ENCODE results near the gene MGP. TPM values are rescaled to one million over a fixed set of nuclear protein-coding genes. Genes with fewer than 3 reads are reported as not detected.

MGP gene
- total and polyA plus RNA-seq, 2 of the 4 experiments (the other 2 are of a cell fraction) = 1.4 to 2.7 TPM

DNA sequence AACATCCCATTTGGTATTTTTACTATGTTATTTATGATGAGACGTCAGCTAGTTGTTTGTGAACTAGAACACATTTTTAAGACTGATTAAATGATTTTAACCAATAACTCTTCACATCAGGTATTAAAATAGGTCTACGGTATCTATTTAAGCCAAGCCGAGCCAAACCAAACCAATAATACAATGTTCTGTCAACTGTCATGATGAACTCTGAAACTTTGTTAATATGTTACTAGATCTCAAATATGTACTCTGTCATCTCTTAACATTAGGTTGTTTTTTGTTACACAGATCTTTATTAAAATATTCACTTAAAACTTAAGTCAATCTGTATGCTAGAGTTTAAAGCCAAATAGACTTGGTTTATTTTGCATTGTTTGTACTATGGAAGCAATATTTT lies 43.3 kb downstream of the MGP start:
- CTCF ChIA-PET = no interaction called here
- no peak overlapping the region for H3K4me2 ChIP-seq (ENCODE audit: low read depth, low read length)
- DNase-seq = no peak
- no peak for TF ChIP-seq POLR2A (IDR thresholded peaks at IDR 0.05; ENCODE audit: low read depth, low read length)
- TF ChIP-seq SMC3 (IDR thresholded peaks at IDR 0.05; ENCODE audit: low read depth, low read length) = no peak
- no peak for TF ChIP-seq CEBPB (IDR thresholded peaks at IDR 0.05; ENCODE audit: low read depth, low read length)
- TF ChIP-seq MAFK (IDR thresholded peaks at IDR 0.05; ENCODE audit: low read depth, low read length) = no peak
- no peak for TF ChIP-seq RFX5 (IDR thresholded peaks at IDR 0.05; ENCODE audit: low read depth, low read length)
- no peak for TF ChIP-seq RAD21 (IDR thresholded peaks at IDR 0.05; ENCODE audit: low read length)
- no peak for TF ChIP-seq FOS (IDR thresholded peaks at IDR 0.05; ENCODE audit: low read depth, low read length)
- TF ChIP-seq, protein P1, sequence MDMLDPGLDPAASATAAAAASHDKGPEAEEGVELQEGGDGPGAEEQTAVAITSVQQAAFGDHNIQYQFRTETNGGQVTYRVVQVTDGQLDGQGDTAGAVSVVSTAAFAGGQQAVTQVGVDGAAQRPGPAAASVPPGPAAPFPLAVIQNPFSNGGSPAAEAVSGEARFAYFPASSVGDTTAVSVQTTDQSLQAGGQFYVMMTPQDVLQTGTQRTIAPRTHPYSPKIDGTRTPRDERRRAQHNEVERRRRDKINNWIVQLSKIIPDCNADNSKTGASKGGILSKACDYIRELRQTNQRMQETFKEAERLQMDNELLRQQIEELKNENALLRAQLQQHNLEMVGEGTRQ (IDR thresholded peaks at IDR 0.05; ENCODE audit: low read depth, low read length) = no peak
- TF ChIP-seq CHD1 (IDR thresholded peaks at IDR 0.05; ENCODE audit: low read depth, low read length) = no peak
- no peak for TF ChIP-seq NFE2L2 (IDR thresholded peaks at IDR 0.05; ENCODE audit: low read depth, low read length)
- TF ChIP-seq MAZ (IDR thresholded peaks at IDR 0.05; ENCODE audit: borderline replicate concordance, low read depth, low read length) = no peak
- no peak for TF ChIP-seq MXI1 (IDR thresholded peaks at IDR 0.05; ENCODE audit: borderline replicate concordance, low read depth, low read length)
- TF ChIP-seq, protein P2, sequence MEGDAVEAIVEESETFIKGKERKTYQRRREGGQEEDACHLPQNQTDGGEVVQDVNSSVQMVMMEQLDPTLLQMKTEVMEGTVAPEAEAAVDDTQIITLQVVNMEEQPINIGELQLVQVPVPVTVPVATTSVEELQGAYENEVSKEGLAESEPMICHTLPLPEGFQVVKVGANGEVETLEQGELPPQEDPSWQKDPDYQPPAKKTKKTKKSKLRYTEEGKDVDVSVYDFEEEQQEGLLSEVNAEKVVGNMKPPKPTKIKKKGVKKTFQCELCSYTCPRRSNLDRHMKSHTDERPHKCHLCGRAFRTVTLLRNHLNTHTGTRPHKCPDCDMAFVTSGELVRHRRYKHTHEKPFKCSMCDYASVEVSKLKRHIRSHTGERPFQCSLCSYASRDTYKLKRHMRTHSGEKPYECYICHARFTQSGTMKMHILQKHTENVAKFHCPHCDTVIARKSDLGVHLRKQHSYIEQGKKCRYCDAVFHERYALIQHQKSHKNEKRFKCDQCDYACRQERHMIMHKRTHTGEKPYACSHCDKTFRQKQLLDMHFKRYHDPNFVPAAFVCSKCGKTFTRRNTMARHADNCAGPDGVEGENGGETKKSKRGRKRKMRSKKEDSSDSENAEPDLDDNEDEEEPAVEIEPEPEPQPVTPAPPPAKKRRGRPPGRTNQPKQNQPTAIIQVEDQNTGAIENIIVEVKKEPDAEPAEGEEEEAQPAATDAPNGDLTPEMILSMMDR (conservative IDR thresholded peaks at IDR 0.05; ENCODE audit: low read depth, low read length) = no peak
- TF ChIP-seq, protein P3, sequence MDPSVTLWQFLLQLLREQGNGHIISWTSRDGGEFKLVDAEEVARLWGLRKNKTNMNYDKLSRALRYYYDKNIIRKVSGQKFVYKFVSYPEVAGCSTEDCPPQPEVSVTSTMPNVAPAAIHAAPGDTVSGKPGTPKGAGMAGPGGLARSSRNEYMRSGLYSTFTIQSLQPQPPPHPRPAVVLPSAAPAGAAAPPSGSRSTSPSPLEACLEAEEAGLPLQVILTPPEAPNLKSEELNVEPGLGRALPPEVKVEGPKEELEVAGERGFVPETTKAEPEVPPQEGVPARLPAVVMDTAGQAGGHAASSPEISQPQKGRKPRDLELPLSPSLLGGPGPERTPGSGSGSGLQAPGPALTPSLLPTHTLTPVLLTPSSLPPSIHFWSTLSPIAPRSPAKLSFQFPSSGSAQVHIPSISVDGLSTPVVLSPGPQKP (IDR thresholded peaks at IDR 0.05; ENCODE audit: borderline replicate concordance, low read depth, low read length) = no peak
- no peak for TF ChIP-seq BHLHE40 (IDR thresholded peaks at IDR 0.05; ENCODE audit: low read depth, low read length)
- H2AK5ac ChIP-seq (ENCODE audit: low read depth, low read length) = no peak overlapping the region
- H3K18ac ChIP-seq (ENCODE audit: low read depth, low read length) = no peak overlapping the region
- ATAC-seq (ENCODE audit: low read depth) = no peak
- no peak overlapping the region for H3K23ac ChIP-seq (ENCODE audit: low read depth, low read length)
- no peak overlapping the region for H3K56ac ChIP-seq (ENCODE audit: extremely low read depth, insufficient read depth, low read length)
- no peak overlapping the region for H2BK15ac ChIP-seq (ENCODE audit: low read depth, low read length)
- no peak overlapping the region for H2AFZ ChIP-seq (replicated peaks; ENCODE audit: low read length, poor library complexity)
- no peak overlapping the region for H3K27ac ChIP-seq (ENCODE audit: insufficient read depth, low read length)
- H2AK9ac ChIP-seq (replicated peaks; ENCODE audit: low read depth, low read length, poor library complexity) = no peak overlapping the region
- H3K36me3 ChIP-seq (ENCODE audit: control insufficient read depth, insufficient read depth, low read length) = no peaks in the 10 kb centered on the region
- no peak overlapping the region for H3K4me3 ChIP-seq (ENCODE audit: insufficient read depth, low read depth, low read length)
- intact Hi-C loops (cut with micrococcal nuclease) (loop anchor here (10.0 kb wide), 1 partner anchor 208 kb away; no protein-coding TSS in a partner anchor), dilution Hi-C loops (cut with HindIII; ENCODE audit: low sequenced_read_pairs, unreplicated experiment) (no loop called here), in situ Hi-C loops (cut with MboI; ENCODE audit: low sequenced_read_pairs) (loop anchor here (5.0 kb wide), 1 partner anchor 155 kb away; no protein-coding TSS in a partner anchor)
- no CpG with 5 or more reads among the region's 3 CpGs for WGBS, 2 experiments (ENCODE audit: extremely low coverage in 2 of 2, insufficient read length in 1 of 2)
- no peaks in the 10 kb centered on the region for H4K20me1 ChIP-seq (ENCODE audit: insufficient read depth, low read length)
- no peaks in the 10 kb centered on the region; the same call in 1 of the 2 replicates for H3K9me1 ChIP-seq (ENCODE audit: insufficient read depth, low read length)
- peaks cover 3% of the 10 kb centered on the region; the same call in 1 of the 2 replicates for H3K4me1 ChIP-seq (ENCODE audit: control insufficient read depth, insufficient read depth, low read length)
- no peaks in the 10 kb centered on the region for H3K27me3 ChIP-seq (ENCODE audit: control insufficient read depth, insufficient read depth, low read length)
- POLR2A ChIA-PET (ENCODE audit: unreplicated experiment) = no interaction called here
- H3K9me3 ChIP-seq (ENCODE audit: control insufficient read depth, insufficient read depth, low read length) = no peaks in the 10 kb centered on the region
- H3K9ac ChIP-seq (ENCODE audit: low read depth, low read length) = no peak overlapping the region
- no TSS peak for BruUV-seq (replicated peaks)
- H2BK120ac ChIP-seq (ENCODE audit: low read depth, low read length) = peak overlapping the region; percentile 66; the same call in 1 of the 2 replicates
- H4K8ac ChIP-seq (ENCODE audit: low read depth in 2 of 2, low read length in 2 of 2) = no peak overlapping the region; a peak in 1 of 4 replicates
- H3K4ac ChIP-seq (ENCODE audit: low read depth, low read length) = peak overlapping the region; percentile 45; the same call in 1 of the 2 replicates
- H3K79me1 ChIP-seq (ENCODE audit: low read depth in 1 of 2, low read length in 2 of 2) = no peaks in the 10 kb centered on the region
- peak overlapping the region; percentile 74 for H2BK5ac ChIP-seq (ENCODE audit: low read depth, low read length, poor library complexity, severe bottlenecking)
- no peak overlapping the region for H3K14ac ChIP-seq (replicated peaks; ENCODE audit: low read depth, low read length)
- no peak overlapping the region for H4K91ac ChIP-seq (ENCODE audit: insufficient read depth, low read depth, low read length)
- no peak overlapping the region for H2BK20ac ChIP-seq (ENCODE audit: low read depth, low read length)
- H4K5ac ChIP-seq (ENCODE audit: low read depth, low read length) = no peak overlapping the region

Measured in IMR-90 (cell line).